HAP-1 (cell line): ENCODE measurements around the gene KLHL9.
A peak's percentile ranks its signal among the peaks of the same experiment; 100 is the strongest.

ENCODE experiments used
- DNase-seq, 2 experiments: peaks; one replicate each; pipeline ENCODE4 v3.0.0-alpha.2; 2016 to 2020; ENCODE audit warnings: low spot score in 2 of 2
- H3K27me3 ChIP-seq: fragments of 250-450 bp; sonication (Bioruptor Pico); 2 replicates; pipeline ENCODE4 v1.5.1; 2020; ENCODE audit warnings: low read depth, mild to moderate bottlenecking, moderate library complexity
- H3K36me3 ChIP-seq: fragments of 250-450 bp; sonication (Bioruptor Pico); replicated peaks from 2 replicates; pipeline ENCODE4 v1.5.1; 2020; ENCODE audit warnings: mild to moderate bottlenecking
- H3K4me1 ChIP-seq: fragments of 250-450 bp; sonication (Bioruptor Pico); 2 replicates; pipeline ENCODE4 v1.5.1; 2020; ENCODE audit warnings: mild to moderate bottlenecking
- H3K4me3 ChIP-seq: fragments of 250-450 bp; sonication (Bioruptor Pico); 2 replicates; pipeline ENCODE4 v1.5.1; 2020; ENCODE audit warnings: mild to moderate bottlenecking, moderate library complexity
- H3K9me3 ChIP-seq: fragments of 250-450 bp; sonication (Bioruptor Pico); 2 replicates; pipeline ENCODE4 v1.5.1; 2020; ENCODE audit warnings: mild to moderate bottlenecking, moderate library complexity
- in situ Hi-C: fragments of 300-500 bp; cut with MboI; formaldehyde crosslinking; loops from 3 replicates; pipeline ENCODE4 v1.14.3; 2020; ENCODE audit warnings: low sequenced_read_pairs, inconsistent platforms, mixed read lengths

The KLHL9 gene

GRCh38 chr9:21336457-21336856, 1.3 kb upstream of the KLHL9 start:
- H3K27me3 ChIP-seq = no peaks in the 10 kb centered on the region
- H3K36me3 ChIP-seq = peaks cover 5% of the 10 kb centered on the region; the same call in 1 of the 2 replicates
- no peak overlapping the region for H3K4me3 ChIP-seq
- no peak for DNase-seq
- peaks cover 6% of the 10 kb centered on the region for H3K4me1 ChIP-seq
- H3K9me3 ChIP-seq = no peaks in the 10 kb centered on the region
- in situ Hi-C loops = loop anchor here (10.0 kb wide), 1 partner anchor 458 kb away; no protein-coding TSS in a partner anchor

GRCh38 chr9:21333226-21333625, 2.0 kb downstream of the KLHL9 start:
- no peak overlapping the region; the same call in 1 of the 2 replicates for H3K4me3 ChIP-seq
- in situ Hi-C loops = loop anchor here (10.0 kb wide), 1 partner anchor 462 kb away; no protein-coding TSS in a partner anchor
- no peaks in the 10 kb centered on the region for H3K9me3 ChIP-seq
- H3K4me1 ChIP-seq = peaks cover 6% of the 10 kb centered on the region
- H3K27me3 ChIP-seq = no peaks in the 10 kb centered on the region
- DNase-seq = no peak
- H3K36me3 ChIP-seq = peaks cover 5% of the 10 kb centered on the region; the same call in 1 of the 2 replicates

- Histone ChIP-seq H3K4me1 (peaks cover 6% of the 10 kb centered on the region), H3K27me3 (no peaks in the 10 kb centered on the region), H3K36me3 (peaks cover 5% of the 10 kb centered on the region; the same call in 1 of the 2 replicates), H3K4me3 (no peak overlapping the region), H3K9me3 (no peaks in the 10 kb centered on the region)
- in situ Hi-C loops = loop anchor here (10.0 kb wide), 1 partner anchor 463 kb away; no protein-coding TSS in a partner anchor
- no peak for DNase-seq
Measured at GRCh38 chr9:21331676-21332402, 3.4 kb downstream of the KLHL9 start.

GRCh38 chr9:21326526-21327139, 8.6 kb downstream of the KLHL9 start:
- in situ Hi-C loops = no loop called here
- no peaks in the 10 kb centered on the region; the same call in 1 of the 2 replicates for H3K4me1 ChIP-seq
- peak in 1 of 2 experiments; percentile 57 for DNase-seq
- H3K4me3 ChIP-seq = no peak overlapping the region
- no peaks in the 10 kb centered on the region for H3K27me3 ChIP-seq
- no peaks in the 10 kb centered on the region for H3K9me3 ChIP-seq
- H3K36me3 ChIP-seq = no peaks in the 10 kb centered on the region; the same call in 1 of the 2 replicates

- H3K4me1 ChIP-seq = peaks cover 7% of the 10 kb centered on the region; the same call in 1 of the 2 replicates
- no peaks in the 10 kb centered on the region; the same call in 1 of the 2 replicates for H3K36me3 ChIP-seq
- H3K4me3 ChIP-seq = no peak overlapping the region
- in situ Hi-C loops = no loop called here
- H3K9me3 ChIP-seq = no peaks in the 10 kb centered on the region
- no peak for DNase-seq
- no peaks in the 10 kb centered on the region for H3K27me3 ChIP-seq
Measured at GRCh38 chr9:21324047-21324446, 11.2 kb downstream of the KLHL9 start.

GRCh38 chr9:21322911-21323461, 12.2 kb downstream of the KLHL9 start:
- in situ Hi-C loops = no loop called here
- peak in 1 of 2 experiments; percentile 14 for DNase-seq
- Histone ChIP-seq H3K4me3 (no peak overlapping the region), H3K36me3 (no peaks in the 10 kb centered on the region; the same call in 1 of the 2 replicates), H3K4me1 (peaks cover 7% of the 10 kb centered on the region; the same call in 1 of the 2 replicates), H3K9me3 (no peaks in the 10 kb centered on the region), H3K27me3 (no peaks in the 10 kb centered on the region)

- in situ Hi-C loops = no loop called here
- H3K36me3 ChIP-seq = no peaks in the 10 kb centered on the region
- H3K9me3 ChIP-seq = no peaks in the 10 kb centered on the region
- H3K4me1 ChIP-seq = peaks cover 7% of the 10 kb centered on the region; the same call in 1 of the 2 replicates
- no peak overlapping the region for H3K4me3 ChIP-seq
- no peak for DNase-seq
- peaks cover 3% of the 10 kb centered on the region; the same call in 1 of the 2 replicates for H3K27me3 ChIP-seq
Measured at GRCh38 chr9:21320465-21320864, 14.7 kb downstream of the KLHL9 start.

GRCh38 chr9:21317956-21318923, 17.0 kb downstream of the KLHL9 start:
- DNase-seq = peak; percentile 48 to 68
- H3K4me3 ChIP-seq = no peak overlapping the region
- peaks cover 8% of the 10 kb centered on the region; the same call in 1 of the 2 replicates for H3K27me3 ChIP-seq
- peaks cover 7% of the 10 kb centered on the region; the same call in 1 of the 2 replicates for H3K4me1 ChIP-seq
- H3K36me3 ChIP-seq = no peaks in the 10 kb centered on the region
- in situ Hi-C loops = no loop called here
- no peaks in the 10 kb centered on the region for H3K9me3 ChIP-seq

GRCh38 chr9:21316860-21317259, 18.3 kb downstream of the KLHL9 start:
- H3K9me3 ChIP-seq = no peaks in the 10 kb centered on the region
- peaks cover 10% of the 10 kb centered on the region; the same call in 1 of the 2 replicates for H3K27me3 ChIP-seq
- H3K4me3 ChIP-seq = no peak overlapping the region
- in situ Hi-C loops = no loop called here
- H3K36me3 ChIP-seq = no peaks in the 10 kb centered on the region
- no peak for DNase-seq
- H3K4me1 ChIP-seq = peaks cover 7% of the 10 kb centered on the region; the same call in 1 of the 2 replicates

GRCh38 chr9:21316032-21316842, 19.0 kb downstream of the KLHL9 start:
- no peaks in the 10 kb centered on the region for H3K36me3 ChIP-seq
- in situ Hi-C loops = no loop called here
- H3K4me1 ChIP-seq = peaks cover 7% of the 10 kb centered on the region; the same call in 1 of the 2 replicates
- no peak overlapping the region for H3K4me3 ChIP-seq
- H3K27me3 ChIP-seq = peaks cover 10% of the 10 kb centered on the region; the same call in 1 of the 2 replicates
- DNase-seq = no peak
- H3K9me3 ChIP-seq = no peaks in the 10 kb centered on the region; the same call in 1 of the 2 replicates

- no peaks in the 10 kb centered on the region; the same call in 1 of the 2 replicates for H3K9me3 ChIP-seq
- no peaks in the 10 kb centered on the region for H3K4me1 ChIP-seq
- no peaks in the 10 kb centered on the region for H3K36me3 ChIP-seq
- H3K27me3 ChIP-seq = peaks cover 10% of the 10 kb centered on the region; the same call in 1 of the 2 replicates
- DNase-seq = no peak
- H3K4me3 ChIP-seq = no peak overlapping the region
- in situ Hi-C loops = no loop called here
Measured at GRCh38 chr9:21314152-21314551, 21.1 kb downstream of the KLHL9 start.

- no peak for DNase-seq
- Histone ChIP-seq H3K27me3 (0 out of 2 replicates have a peak, but pooled peaks cover 6% of the 10 kb centered on the region), H3K4me3 (no peak overlapping the region), H3K36me3 (no peaks in the 10 kb centered on the region), H3K4me1 (no peaks in the 10 kb centered on the region), H3K9me3 (no peaks in the 10 kb centered on the region; the same call in 1 of the 2 replicates)
- in situ Hi-C loops = no loop called here
Measured at GRCh38 chr9:21311889-21312288, 23.3 kb downstream of the KLHL9 start.
